ENCODE data around the gene GNRHR. TPM values are rescaled to one million over a fixed set of nuclear protein-coding genes. Genes with fewer than 3 reads are reported as not detected.
"Not testable (repeated sequence)": the region's sequence is repeated elsewhere in the genome, so short reads cannot be mapped to it uniquely, and the experiment has no call there.

Gene GNRHR
- total RNA-seq, 6 experiments from 2014 or later = not detected

DNA sequence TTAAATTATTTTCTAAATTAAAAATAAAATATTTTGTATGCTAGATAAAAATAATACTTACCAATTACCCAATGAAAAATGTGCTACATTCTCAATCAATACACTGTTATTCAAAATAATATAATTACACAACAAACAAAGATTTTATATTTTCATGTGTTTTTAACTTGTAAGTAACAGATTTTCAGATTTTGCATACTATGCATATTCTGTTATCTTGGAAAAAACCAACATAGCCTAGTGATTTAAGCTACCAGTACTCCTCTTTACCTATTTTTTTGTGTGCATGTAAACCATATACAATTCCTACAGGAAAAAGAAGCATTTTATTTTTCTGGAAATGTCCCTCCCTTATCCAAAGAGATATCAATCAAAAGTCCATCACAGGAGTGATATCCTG lies 10.0 kb upstream of the GNRHR start:
- H3K4me3 ChIP-seq = no peak overlapping the region
- no peak overlapping the region for H3K27ac ChIP-seq
- DNase-seq = no peak
- intact Hi-C loops (cut with DNase I) = no loop called here
- no peaks in the 10 kb centered on the region for H3K36me3 ChIP-seq
- ATAC-seq = no peak
- H3K4me1 ChIP-seq = peaks cover 0 to 3% (median 0%) of the 10 kb centered on the region in 4 donors
- no peaks in the 10 kb centered on the region for H3K27me3 ChIP-seq
- TF ChIP-seq, protein P1, sequence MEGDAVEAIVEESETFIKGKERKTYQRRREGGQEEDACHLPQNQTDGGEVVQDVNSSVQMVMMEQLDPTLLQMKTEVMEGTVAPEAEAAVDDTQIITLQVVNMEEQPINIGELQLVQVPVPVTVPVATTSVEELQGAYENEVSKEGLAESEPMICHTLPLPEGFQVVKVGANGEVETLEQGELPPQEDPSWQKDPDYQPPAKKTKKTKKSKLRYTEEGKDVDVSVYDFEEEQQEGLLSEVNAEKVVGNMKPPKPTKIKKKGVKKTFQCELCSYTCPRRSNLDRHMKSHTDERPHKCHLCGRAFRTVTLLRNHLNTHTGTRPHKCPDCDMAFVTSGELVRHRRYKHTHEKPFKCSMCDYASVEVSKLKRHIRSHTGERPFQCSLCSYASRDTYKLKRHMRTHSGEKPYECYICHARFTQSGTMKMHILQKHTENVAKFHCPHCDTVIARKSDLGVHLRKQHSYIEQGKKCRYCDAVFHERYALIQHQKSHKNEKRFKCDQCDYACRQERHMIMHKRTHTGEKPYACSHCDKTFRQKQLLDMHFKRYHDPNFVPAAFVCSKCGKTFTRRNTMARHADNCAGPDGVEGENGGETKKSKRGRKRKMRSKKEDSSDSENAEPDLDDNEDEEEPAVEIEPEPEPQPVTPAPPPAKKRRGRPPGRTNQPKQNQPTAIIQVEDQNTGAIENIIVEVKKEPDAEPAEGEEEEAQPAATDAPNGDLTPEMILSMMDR (IDR thresholded peaks at IDR 0.05) = no peak
- TF ChIP-seq POLR2A (IDR thresholded peaks at IDR 0.05) = no peak
- no peaks in the 10 kb centered on the region for H3K9me3 ChIP-seq

DNA sequence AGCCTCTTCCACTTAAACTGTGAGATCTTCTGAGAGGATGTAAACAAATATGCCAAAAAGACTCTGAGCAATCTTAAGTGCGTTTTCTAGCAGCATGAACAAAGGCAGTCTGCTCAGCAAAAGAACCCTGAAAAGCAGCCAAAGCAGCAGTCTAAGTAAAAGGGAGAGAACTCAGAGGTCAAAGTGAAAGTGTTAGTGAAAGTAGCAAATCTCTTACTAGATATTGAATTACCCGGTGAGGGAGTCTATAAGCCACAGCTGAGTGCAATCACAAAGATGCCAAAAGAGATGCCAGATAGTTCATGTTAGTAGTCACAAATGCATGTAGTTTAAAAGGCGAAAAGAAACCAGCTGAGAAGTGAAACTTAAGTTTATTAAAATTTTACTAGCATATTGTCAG lies 7.9 kb upstream of the GNRHR start:
- intact Hi-C loops (cut with DNase I) = no loop called here
- WGBS (ENCODE audit: insufficient coverage, low coverage, low lambda C conversion rate, missing lambda C conversion rate) = 39% methylated on average over 3 of the region's 3 CpGs

DNA sequence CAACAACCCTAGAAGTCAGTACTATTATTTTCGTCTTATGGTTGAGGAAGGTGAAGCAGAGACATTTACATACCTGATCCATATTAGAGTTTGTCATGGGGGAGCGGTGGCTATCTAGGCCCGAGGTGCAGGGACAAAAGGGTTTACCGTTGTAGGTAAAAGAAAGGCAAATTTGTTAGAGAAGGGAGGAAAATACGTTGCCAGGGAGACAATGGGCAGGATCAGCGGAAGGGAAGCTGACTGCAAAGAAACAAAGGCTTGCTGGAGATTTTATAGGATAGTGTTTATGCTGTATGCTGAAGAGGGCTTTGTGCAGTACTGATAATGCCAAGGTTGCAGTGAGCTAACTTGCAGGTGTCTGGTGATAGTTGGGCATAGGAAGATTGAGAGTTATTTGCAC lies 2.8 kb upstream of the GNRHR start:
- H3K36me3 ChIP-seq; H3K27ac ChIP-seq; H3K4me3 ChIP-seq; ATAC-seq; intact Hi-C loops (cut with DNase I); H3K9me3 ChIP-seq; DNase-seq; H3K27me3 ChIP-seq; H3K4me1 ChIP-seq: not testable (repeated sequence)
- WGBS (ENCODE audit: insufficient coverage, low coverage, low lambda C conversion rate, missing lambda C conversion rate) = 76% methylated on average over 6 of the region's 6 CpGs

More for the DNA sequence above, 7.9 kb upstream of the GNRHR start:
- H3K4me1 ChIP-seq = peaks cover 0 to 3% (median 0%) of the 10 kb centered on the region in 4 donors
- peak in 2 of 4 donors; percentile 36 to 44 for ATAC-seq
- H3K36me3 ChIP-seq = no peaks in the 10 kb centered on the region
- no peak for TF ChIP-seq POLR2A (IDR thresholded peaks at IDR 0.05)
- TF ChIP-seq, protein P1 (IDR thresholded peaks at IDR 0.05) = no peak
- no peak for DNase-seq
- no peaks in the 10 kb centered on the region for H3K27me3 ChIP-seq
- no peaks in the 10 kb centered on the region for H3K9me3 ChIP-seq
- no peak overlapping the region for H3K27ac ChIP-seq
- H3K4me3 ChIP-seq = no peak overlapping the region

DNA sequence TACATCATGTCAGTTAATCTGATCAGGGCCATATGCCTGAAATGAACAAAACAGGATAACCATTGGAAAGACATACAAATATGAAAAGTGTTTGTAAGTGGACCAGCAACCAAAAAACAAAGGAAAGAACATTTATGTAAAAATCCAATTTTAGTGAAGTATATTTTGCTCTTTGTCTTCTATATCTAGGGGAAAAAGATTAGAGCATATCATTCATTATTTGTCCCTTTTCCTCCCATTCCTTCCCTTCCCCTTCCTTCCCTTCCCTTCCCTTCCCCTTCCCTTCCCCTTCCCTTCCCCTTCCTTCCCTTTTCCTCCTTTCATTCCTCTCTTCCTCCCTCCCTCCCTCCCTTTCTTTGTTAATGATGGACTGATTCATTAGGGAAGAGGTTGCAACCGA lies 1.8 kb upstream of the GNRHR start:
- Histone ChIP-seq H3K27ac (no peak overlapping the region), H3K36me3 (no peaks in the 10 kb centered on the region), H3K4me1 (no peaks in the 10 kb centered on the region), H3K4me3 (no peak overlapping the region), H3K9me3 (no peaks in the 10 kb centered on the region), H3K27me3 (no peaks in the 10 kb centered on the region)
- ATAC-seq = no peak
- intact Hi-C loops (cut with DNase I) = no loop called here
- WGBS (ENCODE audit: insufficient coverage, low coverage, low lambda C conversion rate, missing lambda C conversion rate) = 86% methylated on average over 1 of the region's 1 CpG
- no peak for TF ChIP-seq POLR2A (IDR thresholded peaks at IDR 0.05)
- DNase-seq = no peak

DNA sequence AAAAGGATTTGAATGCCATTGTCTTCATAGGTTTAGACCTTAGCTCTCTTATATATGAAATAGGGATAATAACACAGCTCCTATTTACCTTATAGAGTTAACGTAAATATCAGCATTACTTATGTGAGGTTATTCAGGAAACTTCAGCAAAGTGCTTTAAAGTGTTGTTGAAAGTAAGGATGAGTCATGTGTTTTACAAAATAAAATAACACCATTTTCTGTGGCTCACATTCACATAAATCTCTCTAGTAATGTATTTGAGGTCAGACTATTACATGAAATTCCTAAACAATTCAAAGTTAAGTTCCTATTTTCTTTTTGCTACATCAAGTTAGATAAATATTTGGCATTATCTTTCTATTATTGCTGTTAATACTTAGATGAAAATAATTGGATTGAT lies 2.9 kb downstream of the GNRHR start:
- Histone ChIP-seq H3K9me3 (no peaks in the 10 kb centered on the region), H3K27ac (no peak overlapping the region), H3K4me3 (no peak overlapping the region), H3K4me1 (no peaks in the 10 kb centered on the region), H3K36me3 (no peaks in the 10 kb centered on the region), H3K27me3 (no peaks in the 10 kb centered on the region)
- no peak for ATAC-seq
- 73% methylated on average over 1 of the region's 1 CpG for WGBS (ENCODE audit: insufficient coverage, low coverage, low lambda C conversion rate, missing lambda C conversion rate)
- no peak for DNase-seq
- TF ChIP-seq POLR2A (IDR thresholded peaks at IDR 0.05) = no peak
- TF ChIP-seq, protein P1 (IDR thresholded peaks at IDR 0.05) = no peak
- intact Hi-C loops (cut with DNase I) = no loop called here

DNA sequence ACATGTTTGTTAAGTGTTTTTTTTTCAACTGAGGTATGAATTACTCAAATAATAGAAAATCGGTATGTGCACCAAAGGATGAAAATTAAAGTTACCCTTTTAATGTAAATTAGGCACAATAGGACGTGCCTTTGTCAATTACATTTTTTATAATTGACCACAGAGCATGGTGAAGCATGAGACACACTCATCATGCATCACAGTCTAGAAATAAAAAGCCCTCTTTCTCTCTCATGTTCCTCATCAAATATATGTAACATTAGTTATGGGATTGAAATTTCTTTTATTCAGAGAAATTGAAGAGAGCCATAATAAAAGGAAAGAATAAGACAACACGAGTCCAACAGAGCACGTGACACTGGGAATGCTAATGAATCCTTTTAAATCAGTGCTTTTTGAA lies 3.5 kb downstream of the GNRHR start:
- no peaks in the 10 kb centered on the region for H3K27me3 ChIP-seq
- DNase-seq (no peak), ATAC-seq (no peak)
- no peaks in the 10 kb centered on the region for H3K9me3 ChIP-seq
- no peak overlapping the region for H3K4me3 ChIP-seq
- no peak overlapping the region for H3K27ac ChIP-seq
- intact Hi-C loops (cut with DNase I) = no loop called here
- TF ChIP-seq, protein P1 (IDR thresholded peaks at IDR 0.05) = no peak
- TF ChIP-seq POLR2A (IDR thresholded peaks at IDR 0.05) = no peak
- no peaks in the 10 kb centered on the region for H3K4me1 ChIP-seq
- 85% methylated on average over 4 of the region's 4 CpGs for WGBS (ENCODE audit: insufficient coverage, low coverage, low lambda C conversion rate, missing lambda C conversion rate)
- no peaks in the 10 kb centered on the region for H3K36me3 ChIP-seq

All from right lobe of liver (tissue), 6 donors.